HUES64 (cell line): ENCODE measurements around the gene SH3PXD2A.
"Not testable (repeated sequence)": the region's sequence is repeated elsewhere in the genome, so short reads cannot be mapped to it uniquely, and the experiment has no call there.

Experiments
- H3K27ac ChIP-seq: 2 replicates; pipeline ENCODE4 v1.7.0; 2013; ENCODE audit warnings: low read depth, low read length, inconsistent platforms
- H3K27me3 ChIP-seq: 2 replicates; pipeline ENCODE4 v1.6.1; 2013; ENCODE audit warnings: mild to moderate bottlenecking, low read length; ENCODE audit not compliant: insufficient read depth
- H3K36me3 ChIP-seq: 2 replicates; pipeline ENCODE4 v1.6.1; 2013; ENCODE audit warnings: mild to moderate bottlenecking, low read length; ENCODE audit not compliant: insufficient read depth
- H3K4me1 ChIP-seq: 2 replicates; pipeline ENCODE4 v1.6.1; 2013; ENCODE audit warnings: mild to moderate bottlenecking, low read length, moderate library complexity; ENCODE audit not compliant: insufficient read depth
- H3K4me3 ChIP-seq: 2 replicates; pipeline ENCODE4 v1.5.1; 2013; ENCODE audit warnings: mild to moderate bottlenecking, low read length, moderate library complexity
- H3K9ac ChIP-seq: 2 replicates; pipeline ENCODE4 v1.6.1; 2013; ENCODE audit warnings: mild to moderate bottlenecking, low read depth, low read length
- H3K9me3 ChIP-seq: 2 replicates; pipeline ENCODE4 v1.6.1; 2013; ENCODE audit warnings: low read depth, low read length; ENCODE audit not compliant: insufficient read depth
- WGBS: fragments of 150-250, 120-280 bp; methylation state at CpG from one replicate; pipeline ENCODE4 v1.1.7; 2013; ENCODE audit warnings: missing lambda C conversion rate; 5-methylcytosine and 5-hydroxymethylcytosine counted together

The SH3PXD2A gene

GRCh38 chr10:103786020-103786419 is 69.4 kb downstream of the SH3PXD2A start:
- H3K36me3 ChIP-seq = no peaks in the 10 kb centered on the region
- H3K27ac ChIP-seq = no peak overlapping the region
- no peaks in the 10 kb centered on the region for H3K27me3 ChIP-seq
- 83% methylated on average over 4 of the region's 4 CpGs for WGBS
- H3K9me3 ChIP-seq = no peaks in the 10 kb centered on the region
- H3K4me1 ChIP-seq = no peaks in the 10 kb centered on the region
- no peak overlapping the region for H3K9ac ChIP-seq
- H3K4me3 ChIP-seq = no peak overlapping the region

- no peak overlapping the region for H3K9ac ChIP-seq
These were observed 70.5 kb downstream of the SH3PXD2A start for GRCh38 chr10:103784723-103785418.

GRCh38 chr10:103784089-103784488 is 71.3 kb downstream of the SH3PXD2A start:
- H3K27ac ChIP-seq = no peak overlapping the region
- H3K36me3 ChIP-seq = no peaks in the 10 kb centered on the region
- 77% methylated on average over 8 of the region's 8 CpGs for WGBS
- no peak overlapping the region for H3K9ac ChIP-seq
- H3K4me1 ChIP-seq = no peaks in the 10 kb centered on the region
- no peaks in the 10 kb centered on the region for H3K9me3 ChIP-seq
- no peak overlapping the region for H3K4me3 ChIP-seq
- H3K27me3 ChIP-seq = no peaks in the 10 kb centered on the region

More at GRCh38 chr10:103784723-103785418, 70.5 kb downstream of the SH3PXD2A start:
- H3K36me3 ChIP-seq = no peaks in the 10 kb centered on the region
- H3K4me1 ChIP-seq = no peaks in the 10 kb centered on the region
- H3K4me3 ChIP-seq = no peak overlapping the region
- H3K27me3 ChIP-seq = no peaks in the 10 kb centered on the region
- WGBS = 87% methylated on average over 9 of the region's 9 CpGs
- no peak overlapping the region for H3K27ac ChIP-seq
- H3K9me3 ChIP-seq = no peaks in the 10 kb centered on the region

- Histone ChIP-seq H3K27ac (no peak overlapping the region), H3K9me3 (no peaks in the 10 kb centered on the region), H3K4me1 (no peaks in the 10 kb centered on the region), H3K27me3 (no peaks in the 10 kb centered on the region), H3K4me3 (no peak overlapping the region), H3K9ac (no peak overlapping the region), H3K36me3 (no peaks in the 10 kb centered on the region)
- 89% methylated on average over 7 of the region's 7 CpGs for WGBS
These were observed 71.7 kb downstream of the SH3PXD2A start for GRCh38 chr10:103783681-103784080.

- no peak overlapping the region for H3K9ac ChIP-seq
- 78% methylated on average over 6 of the region's 6 CpGs for WGBS
- no peaks in the 10 kb centered on the region for H3K36me3 ChIP-seq
- H3K27me3 ChIP-seq = no peaks in the 10 kb centered on the region
- no peaks in the 10 kb centered on the region for H3K4me1 ChIP-seq
- H3K9me3 ChIP-seq = no peaks in the 10 kb centered on the region
- no peak overlapping the region for H3K27ac ChIP-seq
- no peak overlapping the region for H3K4me3 ChIP-seq
These were observed 73.9 kb downstream of the SH3PXD2A start for GRCh38 chr10:103781329-103782061.

GRCh38 chr10:103780242-103781149 is 74.9 kb downstream of the SH3PXD2A start:
- WGBS = 91% methylated on average over 8 of the region's 8 CpGs
- H3K9me3 ChIP-seq = no peaks in the 10 kb centered on the region
- no peak overlapping the region for H3K9ac ChIP-seq
- H3K27me3 ChIP-seq = no peaks in the 10 kb centered on the region
- no peak overlapping the region for H3K4me3 ChIP-seq
- H3K36me3 ChIP-seq = no peaks in the 10 kb centered on the region
- no peak overlapping the region for H3K27ac ChIP-seq
- H3K4me1 ChIP-seq = no peaks in the 10 kb centered on the region

GRCh38 chr10:103778358-103779139 is 76.8 kb downstream of the SH3PXD2A start:
- Histone ChIP-seq H3K9me3 (no peaks in the 10 kb centered on the region), H3K4me1 (no peaks in the 10 kb centered on the region), H3K36me3 (no peaks in the 10 kb centered on the region), H3K9ac (no peak overlapping the region), H3K4me3 (no peak overlapping the region), H3K27ac (no peak overlapping the region), H3K27me3 (no peaks in the 10 kb centered on the region)
- 90% methylated on average over 10 of the region's 10 CpGs for WGBS

GRCh38 chr10:103776878-103777591 is 78.3 kb downstream of the SH3PXD2A start:
- H3K27ac ChIP-seq = no peak overlapping the region

GRCh38 chr10:103775776-103776175 is 79.6 kb downstream of the SH3PXD2A start:
- Histone ChIP-seq H3K4me1 (peaks cover 4% of the 10 kb centered on the region; the same call in 1 of the 2 replicates), H3K36me3 (no peaks in the 10 kb centered on the region), H3K4me3 (no peak overlapping the region), H3K27me3 (no peaks in the 10 kb centered on the region), H3K27ac (no peak overlapping the region), H3K9ac (no peak overlapping the region), H3K9me3 (no peaks in the 10 kb centered on the region)
- WGBS = 92% methylated on average over 5 of the region's 5 CpGs

More at GRCh38 chr10:103776878-103777591, 78.3 kb downstream of the SH3PXD2A start:
- H3K4me3 ChIP-seq = no peak overlapping the region
- H3K27me3 ChIP-seq = no peaks in the 10 kb centered on the region
- 91% methylated on average over 12 of the region's 12 CpGs for WGBS
- H3K9ac ChIP-seq = no peak overlapping the region
- no peaks in the 10 kb centered on the region for H3K36me3 ChIP-seq
- no peaks in the 10 kb centered on the region for H3K9me3 ChIP-seq
- no peaks in the 10 kb centered on the region; the same call in 1 of the 2 replicates for H3K4me1 ChIP-seq

- H3K27me3 ChIP-seq, H3K9me3 ChIP-seq, H3K4me1 ChIP-seq, H3K36me3 ChIP-seq: not testable (repeated sequence)
- Histone ChIP-seq H3K27ac (peak overlapping the region; percentile 91; the same call in 1 of the 2 replicates), H3K4me3 (peak overlapping the region; percentile 69), H3K9ac (0 out of 2 replicates have a peak overlapping the region, but pooled peaks have one; percentile 7)
- 75% methylated on average over 13 of the region's 13 CpGs for WGBS
These were observed 82.5 kb downstream of the SH3PXD2A start for GRCh38 chr10:103772846-103773245.
